ENCODE data around the gene GATA5. TPM values are rescaled to one million over a fixed set of nuclear protein-coding genes. Genes with fewer than 3 reads are reported as not detected.

The GATA5 gene
- total RNA-seq, 1 experiment from 2014 or later, result not detected

DNA sequence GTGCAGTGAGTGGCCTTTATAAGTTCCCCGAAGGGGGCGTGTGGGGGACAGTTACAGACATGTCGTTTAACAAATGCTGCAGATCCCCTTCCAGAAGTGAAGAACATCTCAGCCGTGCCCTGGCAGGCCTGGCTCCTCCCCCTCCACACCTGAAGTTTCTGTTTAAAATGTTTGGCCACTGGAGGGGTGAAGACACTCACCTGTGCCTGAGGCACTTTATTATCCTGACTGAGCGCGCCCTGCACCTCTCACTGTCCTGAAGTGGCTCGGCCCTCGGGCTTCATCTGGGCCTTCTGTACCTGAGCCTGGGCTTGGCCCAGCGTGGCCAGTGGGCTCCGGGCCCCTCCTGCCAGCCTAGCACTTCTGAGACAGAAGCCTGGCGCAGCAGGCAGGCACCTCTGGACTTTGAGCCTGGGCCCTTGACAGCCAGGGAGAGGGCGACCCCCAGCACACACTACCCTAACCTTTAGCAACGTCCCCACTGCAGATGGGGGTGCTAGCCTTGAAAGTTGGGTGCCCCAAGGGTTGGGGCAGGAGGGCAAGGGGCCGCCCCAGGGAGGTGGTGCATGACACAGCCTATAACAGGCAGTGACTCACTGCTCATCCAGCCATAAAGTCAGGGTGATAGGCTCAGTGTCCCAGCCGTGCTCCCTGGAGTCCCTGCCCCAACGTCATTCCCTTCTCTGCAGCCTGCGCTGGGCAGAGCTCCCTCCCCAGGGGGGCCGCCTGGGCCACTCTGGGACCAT, 13.6 kb upstream of the GATA5 start:
- H3K4me3 ChIP-seq (replicated peaks in 1 of 2; ENCODE audit: low read depth in 1 of 2, low read length in 2 of 2), result no peak overlapping the region
- no peaks in the 10 kb centered on the region for H3K36me3 ChIP-seq (ENCODE audit: control insufficient read depth in 1 of 2, insufficient read depth in 2 of 2, low read length in 2 of 2)
- BruUV-seq (replicated peaks), result no TSS peak
- no peaks in the 10 kb centered on the region for H3K9me3 ChIP-seq (ENCODE audit: control insufficient read depth in 1 of 2, insufficient read depth in 1 of 2, low read depth in 1 of 2, low read length in 2 of 2)
- CTCF ChIA-PET, result no interaction called here
- ATAC-seq (peak; percentile 83), DNase-seq (ENCODE audit: low read depth, low spot score) (no peak)
- intact Hi-C loops (cut with micrococcal nuclease), result no loop called here
- H4K20me1 ChIP-seq (ENCODE audit: insufficient read depth), result no peaks in the 10 kb centered on the region
- H3K27me3 ChIP-seq (ENCODE audit: insufficient read depth, low read length), result no peaks in the 10 kb centered on the region
- no peaks in the 10 kb centered on the region for H3K9me2 ChIP-seq (ENCODE audit: insufficient read depth)
- H3K9ac ChIP-seq (ENCODE audit: low read length), result no peak overlapping the region
- peak overlapping the region; percentile 49 for H3K4me2 ChIP-seq (ENCODE audit: low read length)
- H3K27ac ChIP-seq (ENCODE audit: low read depth, low read length), result no peak overlapping the region; the same call in 1 of the 2 replicates
- H3K79me2 ChIP-seq (ENCODE audit: insufficient read depth, low read length), result no peaks in the 10 kb centered on the region
- peaks cover 8 to 18% of the 10 kb centered on the region in 2 experiments; a peak in 3 of 4 replicates for H3K4me1 ChIP-seq (ENCODE audit: control insufficient read depth in 1 of 2, insufficient read depth in 2 of 2, low read length in 2 of 2)
- TF ChIP-seq POLR2A (IDR thresholded peaks at IDR 0.05; ENCODE audit: borderline replicate concordance, extremely low read depth, insufficient read depth, insufficient read length) (no peak), SRF (IDR thresholded peaks at IDR 0.05; ENCODE audit: low read depth) (no peak), SIN3A (IDR thresholded peaks at IDR 0.05; ENCODE audit: low read depth) (no peak), ZFX (IDR thresholded peaks at IDR 0.05) (no peak)
- TF ChIP-seq, protein P1, sequence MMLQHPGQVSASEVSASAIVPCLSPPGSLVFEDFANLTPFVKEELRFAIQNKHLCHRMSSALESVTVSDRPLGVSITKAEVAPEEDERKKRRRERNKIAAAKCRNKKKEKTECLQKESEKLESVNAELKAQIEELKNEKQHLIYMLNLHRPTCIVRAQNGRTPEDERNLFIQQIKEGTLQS (IDR thresholded peaks at IDR 0.05), result no peak
- TF ChIP-seq, protein P2, sequence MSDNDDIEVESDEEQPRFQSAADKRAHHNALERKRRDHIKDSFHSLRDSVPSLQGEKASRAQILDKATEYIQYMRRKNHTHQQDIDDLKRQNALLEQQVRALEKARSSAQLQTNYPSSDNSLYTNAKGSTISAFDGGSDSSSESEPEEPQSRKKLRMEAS (IDR thresholded peaks at IDR 0.05), result no peak
- RAD21 ChIA-PET (ENCODE audit: low non-redundant PET in 1 of 2, low total read pairs in 2 of 2, uncharacterized antibody in 2 of 2, unreplicated experiment in 2 of 2), result no interaction called here
- no peak overlapping the region for H2AFZ ChIP-seq (ENCODE audit: low read depth, low read length, poor library complexity, severe bottlenecking)
- POLR2A ChIA-PET, result no interaction called here

DNA sequence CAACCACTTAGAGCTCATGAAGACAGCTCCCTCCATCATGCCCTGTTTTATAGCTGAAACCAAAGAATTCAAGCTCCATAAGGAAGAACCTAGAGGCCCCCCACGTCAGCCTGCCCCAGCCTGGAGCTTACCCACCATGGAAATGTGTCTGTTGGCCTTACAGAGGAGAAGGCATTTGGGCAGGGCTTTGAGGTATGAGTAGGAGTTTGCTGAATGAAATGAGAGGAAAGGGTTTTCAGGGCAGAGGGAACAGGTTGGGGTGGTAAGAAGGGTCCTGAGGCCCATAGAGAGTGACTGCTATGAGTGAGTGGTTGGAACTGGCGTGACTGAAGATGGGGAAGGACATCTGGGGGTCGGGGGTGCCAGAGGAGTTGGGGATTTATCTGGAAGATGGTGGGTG, 12.7 kb upstream of the GATA5 start:
- H3K27me3 ChIP-seq (ENCODE audit: insufficient read depth, low read length), result no peaks in the 10 kb centered on the region
- no peak for TF ChIP-seq POLR2AphosphoS5 (IDR thresholded peaks at IDR 0.05; ENCODE audit: low read depth, low read length)
- H2AFZ ChIP-seq (ENCODE audit: low read depth, low read length, poor library complexity, severe bottlenecking), result no peak overlapping the region
- no peaks in the 10 kb centered on the region for H3K79me2 ChIP-seq (ENCODE audit: insufficient read depth, low read length)
- no peaks in the 10 kb centered on the region for H4K20me1 ChIP-seq (ENCODE audit: insufficient read depth)
- BruUV-seq (replicated peaks), result no TSS peak
- H3K9me3 ChIP-seq (ENCODE audit: control insufficient read depth in 1 of 2, insufficient read depth in 1 of 2, low read depth in 1 of 2, low read length in 2 of 2), result no peaks in the 10 kb centered on the region
- CTCF ChIA-PET, result interaction anchor here (0.9 kb wide), 1 partner anchor 12 kb away, joined by 3 read pairs; no protein-coding TSS in a partner anchor
- no peak overlapping the region for H3K4me3 ChIP-seq (replicated peaks in 1 of 2; ENCODE audit: low read depth in 1 of 2, low read length in 2 of 2)
- RAD21 ChIA-PET (ENCODE audit: low non-redundant PET in 1 of 2, low total read pairs in 2 of 2, uncharacterized antibody in 2 of 2, unreplicated experiment in 2 of 2), result no interaction called here
- no peak overlapping the region for H3K4me2 ChIP-seq (ENCODE audit: low read length)
- H3K27ac ChIP-seq (ENCODE audit: low read depth, low read length), result no peak overlapping the region
- H3K36me3 ChIP-seq (ENCODE audit: control insufficient read depth in 1 of 2, insufficient read depth in 2 of 2, low read length in 2 of 2), result no peaks in the 10 kb centered on the region
- no peaks in the 10 kb centered on the region for H3K9me2 ChIP-seq (ENCODE audit: insufficient read depth)
- intact Hi-C loops (cut with micrococcal nuclease), result no loop called here
- no peak overlapping the region for H3K9ac ChIP-seq (ENCODE audit: low read length)
- POLR2A ChIA-PET, result no interaction called here
- no peak for DNase-seq (ENCODE audit: low read depth, low spot score)
- ATAC-seq, result no peak
- H3K4me1 ChIP-seq (ENCODE audit: control insufficient read depth in 1 of 2, insufficient read depth in 2 of 2, low read length in 2 of 2), result peaks cover 8 to 16% of the 10 kb centered on the region in 2 experiments; a peak in 3 of 4 replicates
